ENCODE results near the gene NUDT8. TPM values are rescaled to one million over a fixed set of nuclear protein-coding genes. Genes with fewer than 3 reads are reported as not detected.

NUDT8 gene
- total RNA-seq, 2 donors from 2014 or later: 11.5 to 21.8 TPM

GRCh38 chr11:67664696-67665540 lies 35.2 kb upstream of the NUDT8 start:
- no peaks in the 10 kb centered on the region for H3K4me1 ChIP-seq
- intact Hi-C loops (cut with DNase I): loop anchor here (10.0 kb wide), 1 partner anchor 50 kb away; no protein-coding TSS in a partner anchor
- H3K4me3 ChIP-seq: no peak overlapping the region
- no peaks in the 10 kb centered on the region for H3K27me3 ChIP-seq
- ATAC-seq (no peak), DNase-seq (peak in 1 of 4 donors; percentile 10)
- H3K9me3 ChIP-seq: no peaks in the 10 kb centered on the region
- H3K27ac ChIP-seq: no peak overlapping the region
- no peaks in the 10 kb centered on the region for H3K36me3 ChIP-seq (replicated peaks in 1 of 2; ENCODE audit: insufficient read depth in 1 of 2, low read depth in 2 of 2)
- TF ChIP-seq POLR2A (IDR thresholded peaks at IDR 0.05): no peak
- no peak for TF ChIP-seq CTCF (IDR thresholded peaks at IDR 0.05)
- whole genome bisulfite sequencing, 2 donors: 64 to 76% methylated on average over 17 to 31 of the region's 33 CpGs

- DNase-seq (no peak), ATAC-seq (no peak)
- no peak overlapping the region for H3K27ac ChIP-seq
- 80 to 93% methylated on average over 3 to 16 of the region's 16 CpGs for WGBS, 2 donors
- no peaks in the 10 kb centered on the region for H3K27me3 ChIP-seq
- H3K36me3 ChIP-seq (replicated peaks in 1 of 2; ENCODE audit: insufficient read depth in 1 of 2, low read depth in 2 of 2): no peaks in the 10 kb centered on the region
- no peaks in the 10 kb centered on the region for H3K9me3 ChIP-seq
- intact Hi-C loops (cut with DNase I): loop anchor here (10.0 kb wide), 1 partner anchor 51 kb away; no protein-coding TSS in a partner anchor
- no peak overlapping the region for H3K4me3 ChIP-seq
- no peak for TF ChIP-seq POLR2A (IDR thresholded peaks at IDR 0.05)
- TF ChIP-seq CTCF (IDR thresholded peaks at IDR 0.05): no peak
- H3K4me1 ChIP-seq: no peaks in the 10 kb centered on the region
Measured at GRCh38 chr11:67664213-67664585, 34.5 kb upstream of the NUDT8 start.

- no peak for TF ChIP-seq CTCF (IDR thresholded peaks at IDR 0.05)
- no peak for TF ChIP-seq POLR2A (IDR thresholded peaks at IDR 0.05)
- Histone ChIP-seq H3K4me3 (no peak overlapping the region), H3K4me1 (no peaks in the 10 kb centered on the region), H3K27ac (no peak overlapping the region), H3K27me3 (no peaks in the 10 kb centered on the region), H3K9me3 (no peaks in the 10 kb centered on the region), H3K36me3 (replicated peaks in 1 of 2; ENCODE audit: insufficient read depth in 1 of 2, low read depth in 2 of 2) (no peaks in the 10 kb centered on the region)
- WGBS, 2 donors: 89% methylated on average over 19 of the region's 22 CpGs; no CpG with 5 or more reads in 1 of the 2 donors
- no peak for DNase-seq
- intact Hi-C loops (cut with DNase I): loop anchor here (10.0 kb wide), 1 partner anchor 51 kb away; no protein-coding TSS in a partner anchor
- no peak for ATAC-seq
Measured at GRCh38 chr11:67663532-67664212, 33.9 kb upstream of the NUDT8 start.

GRCh38 chr11:67662835-67663531 lies 33.2 kb upstream of the NUDT8 start:
- Histone ChIP-seq H3K4me3 (no peak overlapping the region), H3K27me3 (no peaks in the 10 kb centered on the region), H3K27ac (no peak overlapping the region), H3K4me1 (no peaks in the 10 kb centered on the region), H3K9me3 (no peaks in the 10 kb centered on the region), H3K36me3 (replicated peaks in 1 of 2; ENCODE audit: insufficient read depth in 1 of 2, low read depth in 2 of 2) (no peaks in the 10 kb centered on the region)
- DNase-seq (no peak), ATAC-seq (no peak)
- intact Hi-C loops (cut with DNase I): loop anchor here (10.0 kb wide), 1 partner anchor 52 kb away; no protein-coding TSS in a partner anchor
- TF ChIP-seq POLR2A (IDR thresholded peaks at IDR 0.05): no peak
- no peak for TF ChIP-seq CTCF (IDR thresholded peaks at IDR 0.05)
- WGBS, 2 donors: 77 to 85% methylated on average over 13 to 18 of the region's 19 CpGs
